Activated CD4-positive, alpha-beta T cell treated with anti-CD3 and anti-CD28 coated beads for 36 hours (primary cell): Measurements from ENCODE around the gene SESN1. TPM values are rescaled to one million over a fixed set of nuclear protein-coding genes. Genes with fewer than 3 reads are reported as not detected.
"Not testable (repeated sequence)": the region's sequence is repeated elsewhere in the genome, so short reads cannot be mapped to it uniquely, and the experiment has no call there.

Source experiments
- ATAC-seq: fragments of 200-7000 bp; cut with Tn5 transposase; one replicate; pipeline ENCODE4 v1.10.0; 2021; ENCODE audit warnings: mild to moderate bottlenecking, moderate library complexity
- CTCF ChIA-PET: fragments of 350-600 bp; sonication (Branson Sonifier 250); formaldehyde crosslinking; loops from one replicate; lab custom pipeline; 2021; ENCODE audit warnings: antibody characterized with exemption; lab: Charles Lee
- POLR2A ChIA-PET: fragments of 350-600 bp; sonication (Branson Sonifier 250); formaldehyde crosslinking; loops from one replicate; lab custom pipeline; 2021; ENCODE audit warnings: antibody characterized with exemption, inconsistent platforms; lab: Charles Lee
- DNase-seq: peaks from one replicate; pipeline ENCODE4 v3.0.0-alpha.2; 2020
- H3K27ac Mint-ChIP-seq: one replicate; pipeline ENCODE4 v1.8.0; 2021; ENCODE audit warnings: mixed read lengths
- H3K27me3 Mint-ChIP-seq: one replicate; pipeline ENCODE4 v1.8.0; 2021; ENCODE audit warnings: mixed read lengths
- H3K36me3 Mint-ChIP-seq: one replicate; pipeline ENCODE4 v1.8.0; 2021; ENCODE audit warnings: low read depth, mixed read lengths
- H3K4me1 Mint-ChIP-seq: one replicate; pipeline ENCODE4 v1.8.0; 2021; ENCODE audit warnings: mixed read lengths
- H3K4me3 Mint-ChIP-seq: one replicate; pipeline ENCODE4 v1.8.0; 2021; ENCODE audit warnings: mild to moderate bottlenecking, moderate library complexity, mixed read lengths
- H3K9me3 Mint-ChIP-seq: one replicate; pipeline ENCODE4 v1.8.0; 2021; ENCODE audit warnings: low read depth, mixed read lengths
- intact Hi-C, 2 experiments: fragments of 100-400 bp; cut with DNase I in 1 of 2; cut with micrococcal nuclease in 1 of 2; formaldehyde crosslinking; loops; one replicate each; pipeline versions ENCODE4 v1.14.2 to v1.15.1; 2022 to 2024; cut with DNase I, micrococcal nuclease
- total RNA-seq, 2 experiments: library from RNA; stranded (reverse); gene quantifications; one replicate each; pipeline ENCODE4 v1.2.3, GENCODE V29; 2021

SESN1 gene
- total RNA-seq, 2 experiments from 2014 or later = 9.7 to 10.0 TPM

DNA sequence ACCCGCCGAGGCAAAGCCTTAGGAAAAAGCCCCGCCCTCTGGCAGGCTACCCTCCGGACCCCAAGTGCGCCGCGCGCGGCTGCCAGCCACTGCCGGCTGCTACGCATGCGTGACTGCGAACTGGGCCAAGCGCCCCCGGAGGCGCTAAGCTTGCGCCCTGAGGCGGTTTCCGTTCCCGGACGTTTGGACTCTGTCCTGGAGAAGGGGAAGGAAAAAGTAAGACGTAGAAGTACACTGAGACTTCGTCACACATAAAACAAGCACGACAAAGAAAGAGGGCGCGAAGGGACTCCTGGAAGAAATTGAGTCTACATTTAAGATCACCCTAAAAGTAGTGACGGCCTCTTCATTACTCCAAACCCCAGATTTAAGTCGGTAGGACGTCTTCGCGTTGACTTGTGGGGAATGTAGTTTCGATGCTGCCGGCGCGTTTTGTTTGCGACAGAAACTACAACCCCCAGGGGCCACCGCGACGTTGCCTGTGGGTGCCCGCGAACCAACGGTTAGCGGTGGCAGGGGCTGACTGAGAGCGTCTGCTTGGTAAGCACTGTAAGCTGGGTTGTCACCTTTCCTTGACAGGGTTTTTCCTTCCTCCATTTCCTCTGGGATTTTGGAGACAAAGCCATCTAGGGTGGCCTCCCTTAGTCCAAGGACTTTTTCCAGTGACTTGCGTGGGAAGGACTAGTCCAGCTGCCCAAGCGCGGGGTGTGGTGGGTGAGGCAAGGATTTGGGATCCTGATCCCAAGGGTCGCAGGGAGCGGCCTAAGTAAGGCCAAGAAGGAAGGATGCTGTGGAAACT is 589 bp upstream of the SESN1 start, which contains the start of gene CEP57L1:
Gene CEP57L1 (plus strand): TSS at position 472 of the 799 bp plus-strand sequence. CDS start 49,715 bp downstream, outside the sequence.
- peaks cover 11% of the 10 kb centered on the region for H3K36me3 Mint-ChIP-seq
- intact Hi-C loops = loop anchor here (1.0 to 2.0 kb wide), 13 partner anchors 86 to 1137 kb away; partner anchors contain the start of genes CD164 (in 2 of the 2), SNX3 (in 2 of the 2), AK9 (in 1 of the 2) and CDC40 (in 1 of the 2)
- H3K9me3 Mint-ChIP-seq = no peaks in the 10 kb centered on the region
- no peaks in the 10 kb centered on the region for H3K27me3 Mint-ChIP-seq
- peak within 1 kb of the TSS; percentile 99 for H3K27ac Mint-ChIP-seq
- ATAC-seq = peak; percentile 79
- ChIA-PET CTCF (interaction anchor here (0.7 to 2.0 kb wide), 3 partner anchors 22 to 537 kb away, joined by 3 to 12 read pairs (median 4); no protein-coding TSS in a partner anchor), POLR2A (interaction anchor here (0.7 to 1.8 kb wide), 6 partner anchors 87 to 536 kb away, joined by 3 to 23 read pairs (median 5); partner anchors contain the start of genes CD164, PPIL6 and SMPD2)
- peak within 1 kb of the TSS; percentile 91 for H3K4me3 Mint-ChIP-seq
- peaks cover 46% of the 10 kb centered on the region for H3K4me1 Mint-ChIP-seq
- DNase-seq = peak; percentile 97

DNA sequence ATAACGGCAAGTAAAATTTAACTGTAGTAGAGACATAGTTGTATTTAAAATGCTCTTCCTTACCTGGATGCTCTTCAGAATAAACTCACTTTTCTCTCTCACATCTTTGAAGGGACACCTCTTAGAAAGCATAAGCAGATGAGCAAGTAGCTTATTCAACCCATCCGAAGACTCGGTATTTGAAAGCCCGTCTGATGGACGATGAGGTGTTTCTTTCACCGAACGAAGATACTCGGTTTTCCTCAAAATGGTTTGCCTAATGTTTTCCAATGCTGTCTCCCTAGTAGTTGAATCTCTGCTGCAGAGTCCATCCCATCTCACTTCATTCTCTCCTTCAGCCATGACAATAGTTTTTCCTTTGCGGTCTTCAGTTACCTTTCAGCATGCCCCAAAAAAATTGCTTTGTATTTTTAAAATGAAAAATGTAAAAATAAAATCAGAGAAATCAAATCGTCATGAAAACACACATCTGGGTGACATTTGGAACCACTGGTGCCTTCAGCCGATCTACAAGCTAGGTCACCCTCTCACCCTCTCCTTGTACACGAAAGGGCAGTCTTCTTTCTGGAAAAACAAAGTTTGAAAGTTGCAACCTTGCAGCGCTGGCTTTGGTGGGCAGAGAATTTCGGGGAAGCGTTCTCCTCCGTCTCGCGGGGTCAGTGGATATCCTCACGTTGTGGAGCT is 772 bp downstream of the SESN1 start:
- Mint-ChIP-seq H3K4me1 (peaks cover 46% of the 10 kb centered on the region), H3K9me3 (no peaks in the 10 kb centered on the region), H3K4me3 (peak overlapping the region; percentile 91), H3K27me3 (no peaks in the 10 kb centered on the region), H3K27ac (peak overlapping the region; percentile 79), H3K36me3 (peaks cover 4% of the 10 kb centered on the region)
- DNase-seq (no peak), ATAC-seq (no peak)
- ChIA-PET POLR2A (interaction anchor here (0.5 to 1.8 kb wide), 7 partner anchors 71 to 385 kb away, joined by 3 to 23 read pairs (median 5); partner anchors contain the start of genes CD164, PPIL6 and SMPD2), CTCF (interaction anchor here (0.6 to 2.0 kb wide), 8 partner anchors 13 to 1115 kb away, joined by 3 to 12 read pairs (median 3); no protein-coding TSS in a partner anchor)
- intact Hi-C loops = loop anchor here (1.0 to 5.0 kb wide), 9 partner anchors 85 to 1020 kb away; partner anchors contain the start of genes ARMC2 (in 1 of the 2), MICAL1 (in 1 of the 2), OSTM1 (in 1 of the 2) and ZBTB24 (in 1 of the 2)

DNA sequence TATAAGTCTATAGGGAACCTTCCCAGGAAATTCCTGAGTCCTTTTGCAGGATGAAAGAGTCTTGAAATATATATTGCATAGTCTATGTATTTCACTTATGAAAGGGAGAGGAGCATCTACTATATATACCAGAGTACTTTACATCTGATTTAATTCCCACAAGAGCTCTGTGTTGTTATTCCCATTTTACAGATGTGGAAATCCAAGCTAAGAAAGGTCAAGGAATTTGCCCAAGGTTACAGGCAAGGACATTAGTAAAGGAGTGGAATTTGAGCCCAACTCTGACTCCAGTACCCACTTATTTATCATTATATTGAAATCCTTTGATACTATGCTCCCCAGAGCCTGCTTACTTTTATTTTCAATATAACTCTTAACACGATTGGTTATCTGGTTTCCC is 2.6 kb downstream of the SESN1 start:
- POLR2A ChIA-PET = no interaction called here
- ATAC-seq (no peak), DNase-seq (no peak)
- H3K4me3 Mint-ChIP-seq = peak overlapping the region; percentile 91
- CTCF ChIA-PET = interaction anchor here (0.7 to 1.2 kb wide), 2 partner anchors 19 to 146 kb away, joined by 3 read pairs; no protein-coding TSS in a partner anchor
- no peaks in the 10 kb centered on the region for H3K36me3 Mint-ChIP-seq
- H3K4me1 Mint-ChIP-seq = peaks cover 46% of the 10 kb centered on the region
- no peaks in the 10 kb centered on the region for H3K9me3 Mint-ChIP-seq
- intact Hi-C loops = loop anchor here in 1 of 2 experiments (5.0 kb wide), 1 partner anchor 960 kb away; no protein-coding TSS in a partner anchor
- H3K27me3 Mint-ChIP-seq = no peaks in the 10 kb centered on the region
- peak overlapping the region; percentile 33 for H3K27ac Mint-ChIP-seq

DNA sequence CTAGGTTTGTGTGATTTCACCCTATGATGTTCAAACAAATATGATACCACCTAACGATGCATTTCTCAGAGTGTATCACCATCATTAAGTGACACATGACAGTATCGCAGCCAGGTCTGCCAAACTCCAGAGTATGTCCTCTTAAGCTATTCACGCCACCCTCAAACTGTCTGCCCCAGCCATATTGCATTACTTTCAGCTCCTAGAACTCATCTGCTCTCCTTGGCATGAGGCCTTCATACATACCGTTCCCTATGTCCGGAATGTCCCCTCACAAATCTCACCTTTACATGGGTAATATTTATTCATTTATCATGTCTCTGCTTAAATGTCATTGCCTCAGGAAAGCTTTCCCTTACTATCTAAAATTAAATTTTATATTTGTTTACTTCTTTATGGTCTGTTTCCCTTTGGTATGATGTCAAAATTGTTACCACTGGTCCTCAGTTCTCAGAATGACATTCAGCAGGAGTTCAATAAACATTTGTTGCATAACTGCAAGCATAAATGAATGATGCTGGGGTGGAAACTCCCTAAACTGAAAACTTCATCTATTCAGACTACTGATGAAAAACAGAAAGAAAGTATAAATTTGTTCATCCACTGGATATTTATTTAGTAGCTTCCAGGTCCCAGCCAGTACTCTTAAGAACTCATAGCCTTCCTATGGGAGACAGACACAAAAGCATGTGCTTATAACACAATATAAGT is 3.2 kb downstream of the SESN1 start:
- ChIA-PET POLR2A (no interaction called here), CTCF (interaction anchor here (0.7 to 1.2 kb wide), 2 partner anchors 18 to 145 kb away, joined by 3 read pairs; no protein-coding TSS in a partner anchor)
- ATAC-seq (no peak), DNase-seq (no peak)
- Mint-ChIP-seq H3K9me3 (no peaks in the 10 kb centered on the region), H3K4me3 (peak overlapping the region; percentile 91), H3K27ac (peak overlapping the region; percentile 33), H3K36me3 (no peaks in the 10 kb centered on the region), H3K27me3 (no peaks in the 10 kb centered on the region), H3K4me1 (peaks cover 42% of the 10 kb centered on the region)
- intact Hi-C loops = loop anchor here in 1 of 2 experiments (5.0 kb wide), 1 partner anchor 959 kb away; no protein-coding TSS in a partner anchor

DNA sequence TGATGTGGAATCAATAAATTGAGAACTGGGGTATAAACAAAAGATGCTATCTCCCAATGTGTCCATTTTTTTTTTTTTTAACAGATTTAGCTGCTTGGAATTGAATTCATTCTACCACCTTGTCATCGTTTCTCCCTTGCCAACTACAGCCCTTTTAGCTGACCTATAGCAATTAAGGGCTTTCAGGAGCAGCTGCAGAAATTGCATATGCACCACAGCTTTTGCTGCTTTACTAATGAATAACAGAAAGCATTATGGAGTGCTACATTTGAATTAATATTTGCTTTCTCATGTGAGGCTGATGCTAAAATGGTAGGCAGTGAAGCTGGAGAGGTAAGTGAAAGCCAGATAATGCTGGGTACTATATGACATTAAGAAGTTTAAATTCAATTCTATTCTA is 5.7 kb downstream of the SESN1 start:
- Mint-ChIP-seq H3K4me1 (peaks cover 32% of the 10 kb centered on the region), H3K4me3 (no peak overlapping the region), H3K36me3 (no peaks in the 10 kb centered on the region), H3K27ac (no peak overlapping the region), H3K27me3 (no peaks in the 10 kb centered on the region), H3K9me3 (no peaks in the 10 kb centered on the region)
- ChIA-PET CTCF (interaction anchor here (0.5 to 3.0 kb wide), 4 partner anchors 14 to 681 kb away, joined by 3 to 8 read pairs (median 4); no protein-coding TSS in a partner anchor), POLR2A (no interaction called here)
- DNase-seq (no peak), ATAC-seq (no peak)
- intact Hi-C loops = no loop called here

DNA sequence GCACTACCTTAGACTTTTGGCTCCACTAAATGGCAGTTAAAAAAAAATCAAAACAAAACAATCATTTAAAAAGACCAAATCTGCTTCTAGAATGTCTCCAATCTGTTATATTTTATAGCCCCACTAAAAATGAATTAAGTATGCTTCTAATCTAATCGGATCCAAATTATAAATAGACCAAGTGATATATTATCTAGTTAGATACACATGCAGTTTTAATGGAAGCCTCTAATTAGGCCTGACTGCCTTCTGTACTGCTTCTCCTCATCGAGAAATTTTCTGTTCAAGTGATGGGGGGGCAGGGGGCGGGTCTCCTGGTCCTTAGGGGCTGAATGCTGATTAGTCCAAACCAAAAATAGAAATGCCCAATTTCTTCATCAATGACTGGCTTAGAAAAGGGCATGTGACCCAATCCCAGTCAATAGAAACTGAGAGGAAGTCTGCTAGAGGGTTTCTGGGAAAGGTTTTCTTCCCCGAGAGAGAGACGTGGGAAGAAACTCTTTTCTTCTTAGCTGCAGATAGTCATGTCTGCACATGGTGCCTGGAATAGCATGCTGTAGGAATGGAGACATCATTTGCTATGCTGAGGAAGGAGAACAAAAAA is 6.9 kb downstream of the SESN1 start:
- H3K36me3 Mint-ChIP-seq = no peaks in the 10 kb centered on the region
- ChIA-PET POLR2A (no interaction called here), CTCF (interaction anchor here (3.0 kb wide), 1 partner anchor 12 kb away, joined by 8 read pairs; no protein-coding TSS in a partner anchor)
- intact Hi-C loops = no loop called here
- H3K4me3 Mint-ChIP-seq = no peak overlapping the region
- no peaks in the 10 kb centered on the region for H3K9me3 Mint-ChIP-seq
- ATAC-seq (no peak), DNase-seq (no peak)
- H3K27me3 Mint-ChIP-seq = no peaks in the 10 kb centered on the region
- H3K27ac Mint-ChIP-seq = no peak overlapping the region
- H3K4me1 Mint-ChIP-seq = peaks cover 28% of the 10 kb centered on the region

DNA sequence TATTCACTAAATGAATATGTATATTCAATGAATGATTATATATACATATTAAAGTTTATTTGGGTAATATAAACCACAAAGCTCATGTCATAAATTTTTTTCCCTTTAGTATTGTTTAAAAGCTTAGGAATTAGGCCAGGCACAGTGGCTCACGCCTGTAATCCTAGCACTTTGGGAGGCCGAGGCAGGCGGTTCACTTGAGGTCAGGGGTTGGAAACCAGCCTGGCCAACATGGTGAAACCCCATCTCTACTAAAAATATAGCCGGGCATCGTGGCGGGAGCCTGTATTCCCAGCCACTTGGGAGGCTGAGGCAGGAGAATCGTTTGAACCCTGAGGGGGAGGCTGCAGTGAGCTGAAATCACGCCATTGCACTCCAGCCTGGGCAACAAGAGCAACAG is 10.5 kb downstream of the SESN1 start:
- POLR2A ChIA-PET, ATAC-seq, H3K4me3 Mint-ChIP-seq, intact Hi-C loops, H3K27ac Mint-ChIP-seq, H3K9me3 Mint-ChIP-seq, DNase-seq, H3K4me1 Mint-ChIP-seq, H3K36me3 Mint-ChIP-seq, H3K27me3 Mint-ChIP-seq: not testable (repeated sequence)
- CTCF ChIA-PET = interaction anchor here (0.7 to 3.0 kb wide), 6 partner anchors 11 to 240 kb away, joined by 3 to 25 read pairs (median 3); no protein-coding TSS in a partner anchor

DNA sequence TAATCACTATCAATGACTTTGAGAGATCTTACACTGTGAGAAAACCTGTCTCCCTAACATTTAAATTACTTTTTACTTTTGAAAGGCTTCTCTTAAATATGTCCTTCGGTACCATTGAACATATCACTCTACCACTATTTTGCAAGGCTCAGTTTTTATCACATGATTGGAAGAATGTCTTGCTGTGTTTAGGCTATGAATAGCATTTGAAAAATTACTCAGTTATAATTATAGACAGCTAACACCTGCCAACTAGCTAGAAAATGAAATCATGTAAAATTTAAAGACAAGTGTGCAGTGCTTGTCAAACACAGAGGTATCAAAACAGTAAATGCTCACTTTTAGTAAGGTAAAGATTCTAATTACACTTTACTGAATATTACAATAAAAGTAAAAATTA is 11.0 kb downstream of the SESN1 start:
- ATAC-seq (no peak), DNase-seq (no peak)
- ChIA-PET POLR2A (no interaction called here), CTCF (interaction anchor here (1.1 to 3.0 kb wide), 2 partner anchors 11 to 191 kb away, joined by 3 to 25 read pairs; no protein-coding TSS in a partner anchor)
- Mint-ChIP-seq H3K9me3 (no peaks in the 10 kb centered on the region), H3K4me1 (peaks cover 7% of the 10 kb centered on the region), H3K27ac (no peak overlapping the region), H3K27me3 (no peaks in the 10 kb centered on the region), H3K36me3 (no peaks in the 10 kb centered on the region), H3K4me3 (no peak overlapping the region)
- intact Hi-C loops = no loop called here

DNA sequence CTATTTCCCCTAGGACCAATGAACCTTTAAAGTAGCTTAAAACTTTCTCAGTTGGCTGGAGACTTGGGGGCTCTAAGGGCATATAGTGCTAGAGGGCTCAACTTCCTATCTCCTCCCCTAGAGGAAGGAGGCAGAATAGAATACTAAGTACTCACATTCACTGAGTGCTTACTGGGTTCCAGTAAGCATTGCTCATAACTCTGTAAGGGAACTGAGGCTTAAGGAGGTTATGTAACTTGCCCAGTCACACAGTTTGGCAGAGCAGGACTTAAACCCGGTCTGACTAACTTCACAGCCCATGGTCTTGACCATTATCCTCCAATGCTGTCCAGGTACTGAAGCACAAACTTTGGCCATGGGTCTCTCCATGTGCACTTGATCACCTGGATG is 12.5 kb downstream of the SESN1 start:
- no peak for DNase-seq
- H3K36me3 Mint-ChIP-seq = no peaks in the 10 kb centered on the region
- CTCF ChIA-PET = interaction anchor here (2.3 kb wide), 1 partner anchor 9 kb away, joined by 12 read pairs; no protein-coding TSS in a partner anchor
- POLR2A ChIA-PET = no interaction called here
- H3K4me3 Mint-ChIP-seq = no peak overlapping the region
- intact Hi-C loops = no loop called here
- H3K9me3 Mint-ChIP-seq = no peaks in the 10 kb centered on the region
- peak; percentile 75 for ATAC-seq
- no peaks in the 10 kb centered on the region for H3K27me3 Mint-ChIP-seq
- no peak overlapping the region for H3K27ac Mint-ChIP-seq
- peaks cover 5% of the 10 kb centered on the region for H3K4me1 Mint-ChIP-seq
